Measurements from ENCODE around the gene OTUB2. TPM values are rescaled to one million over a fixed set of nuclear protein-coding genes. Genes with fewer than 3 reads are reported as not detected.

The OTUB2 gene
- polyA plus RNA-seq, 1 experiment = 1.1 TPM

- POLR2A ChIA-PET = no interaction called here
- no peak for TF ChIP-seq CTCF (IDR thresholded peaks at IDR 0.05; ENCODE audit: insufficient read depth, low read depth, low read length)
- Histone ChIP-seq H3K4me3 (ENCODE audit: low read depth, low read length) (no peak overlapping the region), H3K27me3 (ENCODE audit: control insufficient read depth, insufficient read depth, low read length) (peaks cover 5% of the 10 kb centered on the region), H3K36me3 (ENCODE audit: control insufficient read depth, insufficient read depth, low read length) (no peaks in the 10 kb centered on the region)
- no peak for DNase-seq (ENCODE audit: low read depth)
- CTCF ChIA-PET = interaction anchor here (1.4 to 2.0 kb wide), 2 partner anchors 25 to 39 kb away, joined by 3 to 6 read pairs; no protein-coding TSS in a partner anchor
Measured at GRCh38 chr14:93978735-93979134, 47.4 kb upstream of the OTUB2 start.

GRCh38 chr14:93980456-93981201 is 45.5 kb upstream of the OTUB2 start:
- DNase-seq (ENCODE audit: low read depth) = no peak
- CTCF ChIA-PET = interaction anchor here (0.9 to 1.2 kb wide), 2 partner anchors 14 to 44 kb away, joined by 3 read pairs; no protein-coding TSS in a partner anchor
- TF ChIP-seq CTCF (IDR thresholded peaks at IDR 0.05; ENCODE audit: insufficient read depth, low read depth, low read length) = no peak
- POLR2A ChIA-PET = no interaction called here
- Histone ChIP-seq H3K27me3 (ENCODE audit: control insufficient read depth, insufficient read depth, low read length) (peaks cover 5% of the 10 kb centered on the region), H3K4me3 (ENCODE audit: low read depth, low read length) (no peak overlapping the region), H3K36me3 (ENCODE audit: control insufficient read depth, insufficient read depth, low read length) (no peaks in the 10 kb centered on the region)

GRCh38 chr14:93981316-93982229 is 44.6 kb upstream of the OTUB2 start:
- CTCF ChIA-PET = interaction anchor here (0.9 to 1.6 kb wide), 5 partner anchors 9 to 45 kb away, joined by 3 to 7 read pairs (median 3); no protein-coding TSS in a partner anchor
- no peak for TF ChIP-seq CTCF (IDR thresholded peaks at IDR 0.05; ENCODE audit: insufficient read depth, low read depth, low read length)
- Histone ChIP-seq H3K4me3 (ENCODE audit: low read depth, low read length) (no peak overlapping the region), H3K27me3 (ENCODE audit: control insufficient read depth, insufficient read depth, low read length) (peaks cover 5% of the 10 kb centered on the region), H3K36me3 (ENCODE audit: control insufficient read depth, insufficient read depth, low read length) (no peaks in the 10 kb centered on the region)
- no peak for DNase-seq (ENCODE audit: low read depth)
- POLR2A ChIA-PET = no interaction called here

- Histone ChIP-seq H3K27me3 (ENCODE audit: control insufficient read depth, insufficient read depth, low read length) (no peaks in the 10 kb centered on the region), H3K36me3 (ENCODE audit: control insufficient read depth, insufficient read depth, low read length) (no peaks in the 10 kb centered on the region), H3K4me3 (ENCODE audit: low read depth, low read length) (no peak overlapping the region)
- no peak for DNase-seq (ENCODE audit: low read depth)
- ChIA-PET CTCF (interaction anchor here (1.3 to 1.6 kb wide), 3 partner anchors 9 to 43 kb away, joined by 3 to 7 read pairs (median 4); no protein-coding TSS in a partner anchor), POLR2A (no interaction called here)
- no peak for TF ChIP-seq CTCF (IDR thresholded peaks at IDR 0.05; ENCODE audit: insufficient read depth, low read depth, low read length)
Measured at GRCh38 chr14:93982230-93983007, 43.7 kb upstream of the OTUB2 start.

All from BJ (cell line).